ENCODE data around the gene ZSCAN1. TPM values are rescaled to one million over a fixed set of nuclear protein-coding genes. Genes with fewer than 3 reads are reported as not detected.
A peak's percentile ranks its signal among the peaks of the same experiment; 100 is the strongest.

ZSCAN1 gene
- total and polyA plus RNA-seq, 11 donors = 0.14 TPM; not detected in 10

- no peaks in the 10 kb centered on the region for H3K4me1 ChIP-seq
- intact Hi-C loops (cut with DNase I) = no loop called here
- no peaks in the 10 kb centered on the region for H3K36me3 ChIP-seq
- TF ChIP-seq CTCF (IDR thresholded peaks at IDR 0.05) (peak in 4 of 12 donors; percentile 3 to 30 (median 18)), POLR2A (IDR thresholded peaks at IDR 0.05) (no peak)
- H3K27ac ChIP-seq = no peak overlapping the region
- peaks cover 0 to 89% (median 41%) of the 10 kb centered on the region in 12 donors for H3K9me3 ChIP-seq
- H3K4me3 ChIP-seq = no peak overlapping the region
- ATAC-seq (no peak), DNase-seq (no peak)
- peaks cover 0 to 3% (median 0%) of the 10 kb centered on the region in 9 donors for H3K27me3 ChIP-seq
- WGBS, 4 donors = 38 to 50% (median 44%) methylated on average over 44 to 54 of the region's 54 CpGs
Observed at GRCh38 chr19:58042495-58043340, 8.9 kb downstream of the ZSCAN1 start.

- Histone ChIP-seq H3K27me3 (no peaks in the 10 kb centered on the region), H3K4me1 (no peaks in the 10 kb centered on the region), H3K27ac (no peak overlapping the region), H3K36me3 (no peaks in the 10 kb centered on the region), H3K9me3 (peaks cover 0 to 91% (median 52%) of the 10 kb centered on the region in 12 donors), H3K4me3 (no peak overlapping the region)
- whole genome bisulfite sequencing, 4 donors = 56 to 77% (median 66%) methylated on average over 41 to 42 of the region's 42 CpGs
- no peak for ATAC-seq
- intact Hi-C loops (cut with DNase I) = no loop called here
- no peak for TF ChIP-seq POLR2A (IDR thresholded peaks at IDR 0.05)
- no peak for TF ChIP-seq CTCF (IDR thresholded peaks at IDR 0.05)
- DNase-seq = no peak
Observed at GRCh38 chr19:58044391-58044790, 10.6 kb downstream of the ZSCAN1 start.

- H3K9me3 ChIP-seq = peaks cover 0 to 95% (median 55%) of the 10 kb centered on the region in 12 donors
- TF ChIP-seq CTCF (IDR thresholded peaks at IDR 0.05) = no peak
- no peak for TF ChIP-seq POLR2A (IDR thresholded peaks at IDR 0.05)
- H3K4me1 ChIP-seq = no peaks in the 10 kb centered on the region
- DNase-seq (no peak), ATAC-seq (no peak)
- H3K36me3 ChIP-seq = no peaks in the 10 kb centered on the region
- H3K4me3 ChIP-seq = no peak overlapping the region
- no peak overlapping the region for H3K27ac ChIP-seq
- intact Hi-C loops (cut with DNase I) = no loop called here
- H3K27me3 ChIP-seq = no peaks in the 10 kb centered on the region
- 92 to 96% (median 95%) methylated on average over 26 of the region's 26 CpGs for WGBS, 4 donors
Observed at GRCh38 chr19:58044886-58045285, 11.1 kb downstream of the ZSCAN1 start.

GRCh38 chr19:58045411-58046050 is 11.7 kb downstream of the ZSCAN1 start:
- Histone ChIP-seq H3K4me1 (no peaks in the 10 kb centered on the region), H3K9me3 (peaks cover 0 to 99% (median 57%) of the 10 kb centered on the region in 12 donors), H3K27ac (no peak overlapping the region), H3K27me3 (no peaks in the 10 kb centered on the region), H3K36me3 (no peaks in the 10 kb centered on the region), H3K4me3 (no peak overlapping the region)
- TF ChIP-seq CTCF (IDR thresholded peaks at IDR 0.05) (no peak), POLR2A (IDR thresholded peaks at IDR 0.05) (no peak)
- intact Hi-C loops (cut with DNase I) = no loop called here
- DNase-seq (no peak), ATAC-seq (no peak)
- WGBS, 4 donors = 94 to 96% (median 96%) methylated on average over 18 to 24 of the region's 24 CpGs

Data from heart left ventricle (tissue), 16 donors.